NCI-H1417 treated with DMSO at 0.1 percent for 48 hours (cell line): ENCODE results near the gene RBM34.
A peak's percentile ranks its signal among the peaks of the same experiment; 100 is the strongest.

ENCODE experiments used
- DNase-seq: peaks from one replicate; lab custom pipeline; 2025; lab: John Stamatoyannopoulos, UW

Gene RBM34

GRCh38 chr1:235156265-235156664 is 4.8 kb downstream of the RBM34 start:
- no peak for DNase-seq

- DNase-seq, result no peak
Observed at GRCh38 chr1:235152235-235152634, 8.8 kb downstream of the RBM34 start.

DNA sequence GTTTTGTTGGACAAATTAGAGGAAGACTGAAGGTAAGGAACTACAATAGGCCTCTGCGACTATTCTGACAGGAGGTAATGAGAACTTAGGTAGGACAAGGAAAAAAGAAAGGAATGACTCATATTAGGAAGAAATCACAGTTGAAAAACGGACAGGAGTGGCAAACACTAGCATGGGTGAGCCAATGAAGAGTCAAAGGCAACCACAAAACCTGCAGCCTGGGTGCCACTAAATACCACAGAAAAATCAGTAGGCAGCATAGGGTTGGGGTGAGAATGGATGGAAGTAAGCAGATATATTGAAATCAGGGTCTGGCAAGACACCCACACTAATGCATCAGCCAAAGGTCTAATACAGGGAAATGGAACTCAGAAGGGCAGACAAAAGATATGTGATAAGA is 10.0 kb downstream of the RBM34 start:
- no peak for DNase-seq

GRCh38 chr1:235149824-235150223 is 11.2 kb downstream of the RBM34 start:
- no peak for DNase-seq

GRCh38 chr1:235147269-235147668 is 13.8 kb downstream of the RBM34 start:
- no peak for DNase-seq

DNA sequence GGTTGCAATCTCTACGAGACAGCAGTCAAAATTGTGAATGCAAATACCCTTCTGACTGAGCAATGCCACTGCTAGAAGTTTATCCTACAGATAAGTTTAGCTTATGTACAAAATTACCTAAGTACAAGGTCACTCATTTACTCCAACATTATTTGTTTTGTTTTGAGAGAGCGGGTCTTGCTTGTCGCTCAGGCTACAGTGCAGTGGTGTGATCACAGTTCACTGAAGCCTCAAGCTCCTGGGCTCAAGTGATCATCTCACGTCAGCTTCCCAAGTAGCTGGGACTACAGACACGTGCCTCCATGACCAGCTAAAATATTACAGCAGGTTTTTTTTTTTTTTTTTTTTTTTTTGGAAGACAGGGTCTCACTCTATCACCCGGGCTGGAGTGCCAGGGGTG is 15.4 kb downstream of the RBM34 start:
- DNase-seq, result no peak

DNA sequence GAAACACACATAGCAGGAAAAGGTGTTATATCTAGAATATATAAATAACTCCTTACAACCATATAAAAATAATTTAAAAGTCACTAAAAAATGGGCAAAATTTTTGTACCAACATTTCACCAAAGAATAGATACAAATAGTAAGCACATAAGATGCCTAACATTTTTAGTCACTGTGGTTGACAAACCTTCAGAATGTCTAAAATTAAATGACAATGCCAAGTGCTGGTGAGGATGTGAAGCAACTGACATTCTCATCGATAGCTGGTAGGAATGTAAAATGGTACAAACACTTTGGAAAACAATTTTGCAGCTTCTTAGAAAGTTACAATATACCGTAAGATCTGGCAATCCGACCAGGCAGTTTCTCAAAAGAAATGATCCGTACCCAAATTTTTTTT is 18.1 kb downstream of the RBM34 start:
- no peak for DNase-seq

DNA sequence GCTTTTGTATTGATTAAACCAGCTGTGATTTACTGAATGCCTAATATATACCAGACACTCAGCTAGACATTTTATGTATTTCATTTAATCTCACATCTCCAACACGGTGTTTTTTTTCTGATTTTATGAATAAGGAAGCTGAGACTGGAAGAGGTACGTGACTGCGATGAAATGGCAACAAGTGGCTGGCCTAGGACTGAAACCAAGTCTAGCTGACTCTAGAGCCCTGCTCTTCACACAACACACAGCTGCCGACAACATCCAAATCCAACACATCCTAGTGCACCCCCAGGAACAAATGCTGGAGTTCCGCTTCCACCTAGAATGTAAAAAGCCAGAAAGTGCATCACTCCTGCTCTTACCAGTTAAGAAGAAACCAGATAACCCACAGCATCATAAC is 21.7 kb downstream of the RBM34 start:
- no peak for DNase-seq

DNA sequence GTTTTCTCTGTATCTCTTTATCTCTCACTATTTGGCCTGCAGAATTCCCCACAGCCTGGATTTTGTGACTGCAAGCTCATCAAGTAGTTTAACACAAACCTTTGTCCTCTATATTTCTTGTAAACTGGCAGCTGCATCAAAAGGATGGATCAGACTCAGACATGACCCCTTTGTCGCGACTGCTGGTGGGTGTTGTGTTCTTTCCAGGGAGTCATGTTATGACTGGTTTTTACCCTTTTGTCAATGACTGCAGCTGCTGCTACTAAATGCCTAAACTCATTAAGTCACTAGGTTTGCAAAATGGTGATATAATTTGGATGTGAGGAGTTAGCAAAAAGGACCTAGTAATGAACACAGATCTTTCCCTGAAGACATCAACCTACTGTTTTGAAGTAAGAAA is 22.2 kb downstream of the RBM34 start:
- DNase-seq, result no peak

DNA sequence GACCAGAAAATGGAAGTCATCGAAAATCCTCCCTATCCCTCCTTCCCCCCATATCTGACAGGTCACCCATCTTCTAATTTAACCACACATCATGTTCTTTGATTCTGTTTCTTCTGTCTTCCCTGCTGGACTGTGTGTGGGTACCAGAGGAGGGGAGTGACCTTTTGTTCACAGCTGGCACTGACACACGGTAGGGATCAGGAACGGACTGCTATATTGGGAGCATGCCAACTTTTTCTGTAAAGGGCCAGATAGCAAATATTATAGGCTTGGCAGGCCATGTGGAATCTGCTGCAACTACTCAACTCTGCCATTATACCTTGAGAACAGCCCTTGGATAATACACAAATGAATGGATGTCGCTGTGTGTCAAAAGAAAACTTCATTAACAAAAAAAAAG is 24.9 kb downstream of the RBM34 start:
- DNase-seq, result no peak

DNA sequence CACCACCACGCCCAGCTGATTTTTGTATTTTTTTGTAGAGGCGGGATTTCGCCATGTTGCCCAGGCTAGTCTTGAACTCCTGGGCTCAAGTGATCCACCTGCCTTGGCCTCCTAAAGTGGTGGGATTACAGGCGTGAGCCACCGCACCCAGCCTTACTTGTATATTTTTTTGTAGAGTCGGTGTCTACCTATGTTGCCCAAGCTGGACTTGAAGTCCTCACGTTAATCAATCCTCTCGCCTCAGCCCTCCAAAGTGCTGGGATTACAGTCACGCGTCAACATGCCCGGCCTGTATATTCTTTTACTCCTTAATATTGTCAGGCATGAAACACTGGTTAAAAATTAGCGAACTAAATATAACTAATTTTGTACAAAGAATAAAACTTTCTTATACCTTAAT is 26.9 kb downstream of the RBM34 start:
- no peak for DNase-seq

DNA sequence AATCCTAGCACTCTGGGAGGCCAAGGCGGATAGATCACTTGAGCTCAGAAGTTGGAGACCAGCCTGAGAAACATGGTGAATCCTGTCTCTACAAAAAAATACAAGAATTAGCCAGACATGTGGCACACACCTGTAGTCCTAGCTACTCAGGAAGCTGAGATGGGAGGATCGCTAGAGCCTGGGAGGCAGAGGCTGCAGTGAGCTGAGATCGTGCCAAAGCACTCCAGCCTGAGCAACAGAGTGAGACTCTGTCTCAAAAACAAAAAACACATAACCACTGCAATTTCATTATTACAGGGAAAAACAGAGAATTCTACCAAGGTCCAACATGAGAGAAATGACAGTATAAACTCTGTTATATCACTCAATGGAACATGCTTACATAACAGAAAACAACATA is 28.0 kb downstream of the RBM34 start:
- no peak for DNase-seq

DNA sequence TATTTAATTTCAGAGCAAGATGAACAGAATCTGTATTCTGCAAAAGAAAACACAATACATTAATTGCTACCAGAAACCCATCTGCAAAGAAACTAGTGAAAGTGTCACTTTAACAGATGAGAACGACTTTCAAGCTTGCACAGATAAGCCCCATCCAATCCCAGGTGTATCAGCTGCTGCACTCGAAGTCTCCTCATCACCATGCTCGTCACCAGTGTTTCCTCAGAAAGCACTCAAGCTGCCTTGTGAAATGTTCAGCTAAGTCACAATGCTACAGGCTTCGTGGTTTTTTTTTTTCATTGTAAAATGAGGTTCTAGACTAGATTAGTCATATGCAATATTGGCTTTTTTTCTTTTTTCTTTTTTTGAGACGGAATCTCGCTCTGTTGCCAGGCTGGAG is 29.1 kb downstream of the RBM34 start:
- DNase-seq, result no peak

DNA sequence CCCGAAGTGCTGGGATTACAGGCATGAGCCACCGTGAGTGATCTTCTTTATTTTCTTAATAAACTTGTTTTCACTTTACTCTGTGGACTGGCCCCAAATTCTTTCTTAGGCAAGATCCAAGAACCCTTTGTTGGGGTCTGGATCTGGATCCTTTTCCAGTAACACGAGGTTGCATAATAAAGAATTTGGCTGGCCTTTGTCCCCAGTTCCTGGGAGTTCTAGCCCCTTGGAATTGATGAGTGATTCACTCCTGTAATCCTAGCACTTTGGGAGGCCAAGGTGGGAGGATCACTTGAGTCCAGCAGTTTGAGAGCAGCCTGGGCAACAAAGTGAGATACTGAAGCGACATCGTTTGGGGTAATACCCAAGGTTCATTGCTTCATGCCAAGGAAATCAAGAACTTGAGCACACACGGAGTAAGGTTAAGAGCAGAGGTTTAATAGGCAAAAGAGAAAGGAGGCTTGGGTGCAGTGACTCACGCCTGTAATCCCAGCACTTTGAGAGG is 30.2 kb downstream of the RBM34 start:
- no peak for DNase-seq

- DNase-seq, result no peak
Observed at GRCh38 chr1:235129774-235130570, 31.1 kb downstream of the RBM34 start.

GRCh38 chr1:235128456-235129328 is 32.4 kb downstream of the RBM34 start, which contains the start of gene TOMM20:
Gene TOMM20, minus strand, starts transcription at chr1:235128837. Its CDS starts 122 bp downstream, at chr1:235128715.
- peak; percentile 94 for DNase-seq

- DNase-seq, result no peak
Observed at GRCh38 chr1:235127732-235128455, 33.2 kb downstream of the RBM34 start.

GRCh38 chr1:235127203-235127602 is 33.8 kb downstream of the RBM34 start:
- no peak for DNase-seq

GRCh38 chr1:235124665-235125064 is 36.4 kb downstream of the RBM34 start:
- no peak for DNase-seq

GRCh38 chr1:235124111-235124510 is 36.9 kb downstream of the RBM34 start:
- no peak for DNase-seq

GRCh38 chr1:235122348-235122747 is 38.7 kb downstream of the RBM34 start:
- no peak for DNase-seq

DNA sequence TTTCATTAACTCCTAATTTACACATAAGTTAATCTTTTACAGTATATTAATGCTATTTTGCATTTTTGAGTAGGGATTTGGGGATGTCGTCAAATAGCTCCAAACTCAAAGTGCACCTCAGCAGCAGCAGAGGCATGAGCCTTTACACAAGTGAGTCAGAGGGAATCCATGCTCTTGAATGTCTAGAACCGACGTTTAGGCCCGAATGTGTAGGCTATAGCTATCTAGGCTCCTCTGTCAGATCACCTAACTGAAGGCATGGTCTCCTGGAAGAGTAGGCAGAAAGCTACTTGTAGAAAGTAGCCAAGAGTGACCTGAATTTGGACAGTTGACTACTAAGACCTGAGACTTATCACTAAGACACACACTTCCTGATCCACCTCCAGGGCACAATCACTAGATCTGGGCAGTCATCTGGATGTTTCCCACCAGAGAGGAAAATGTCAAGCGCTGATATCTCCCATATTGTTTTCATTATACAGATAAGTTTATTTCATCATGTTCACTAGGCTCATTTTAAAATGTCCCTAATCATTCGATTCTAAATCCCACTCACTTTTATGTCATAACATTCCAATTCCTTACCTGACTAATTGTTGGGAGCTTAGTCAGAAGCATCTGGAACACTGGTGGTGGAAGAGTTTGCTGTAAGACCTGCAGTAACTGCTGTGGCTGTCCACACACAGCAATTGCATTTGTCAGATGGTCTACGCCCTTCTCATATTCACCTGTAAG is 47.7 kb downstream of the RBM34 start:
- DNase-seq, result no peak
